ENCODE results near the gene CNIH2. TPM values are rescaled to one million over a fixed set of nuclear protein-coding genes. Genes with fewer than 3 reads are reported as not detected.

Gene CNIH2
- total and polyA plus RNA-seq, 2 of the 8 experiments (the other 6 are each of a cell fraction or from before 2014, with no cell fraction given), result 12.5 to 15.8 TPM

GRCh38 chr11:66294626-66295620 lies 16.9 kb downstream of the CNIH2 start (continued):
- TF ChIP-seq USF2 (IDR thresholded peaks at IDR 0.05; ENCODE audit: low read length), result no peak
- TF ChIP-seq KDM5A (IDR thresholded peaks at IDR 0.05; ENCODE audit: low read length), result no peak
- no peak for TF ChIP-seq CREB1 (IDR thresholded peaks at IDR 0.05)
- TF ChIP-seq PHF8 (conservative IDR thresholded peaks at IDR 0.05; ENCODE audit: low read depth, low read length), result no peak
- TF ChIP-seq SIN3A (conservative IDR thresholded peaks at IDR 0.05 in 1 of 2, IDR thresholded peaks at IDR 0.05 in 1 of 2; ENCODE audit: low read depth in 1 of 2, low read length in 2 of 2), result no peak
- TF ChIP-seq ATF2 (IDR thresholded peaks at IDR 0.05; ENCODE audit: low read length), result no peak
- TF ChIP-seq GTF2F1 (IDR thresholded peaks at IDR 0.05; ENCODE audit: borderline replicate concordance, low read depth, low read length), result no peak
- TF ChIP-seq TBP (IDR thresholded peaks at IDR 0.05; ENCODE audit: low read depth, low read length), result no peak

Data from H1 (cell line).